GM12875 (cell line): ENCODE data around the gene DAB2IP.

Source experiments
- H3K4me3 ChIP-seq: one replicate; pipeline ENCODE4 v1.5.1; 2011; ENCODE audit warnings: low read depth, low read length, control low read depth
- TF ChIP-seq, protein P1 (sequence below): IDR thresholded peaks from 2 replicates; pipeline ENCODE4 v1.5.1; 2011; ENCODE audit warnings: low read depth, mild to moderate bottlenecking, control low read depth, inconsistent platforms, low read length, moderate library complexity, borderline replicate concordance; ENCODE audit not compliant: insufficient read depth

Gene DAB2IP

GRCh38 chr9:121692606-121693387 is 41.4 kb downstream of the DAB2IP start:
- no peak overlapping the region for H3K4me3 ChIP-seq
- TF ChIP-seq, protein P1, sequence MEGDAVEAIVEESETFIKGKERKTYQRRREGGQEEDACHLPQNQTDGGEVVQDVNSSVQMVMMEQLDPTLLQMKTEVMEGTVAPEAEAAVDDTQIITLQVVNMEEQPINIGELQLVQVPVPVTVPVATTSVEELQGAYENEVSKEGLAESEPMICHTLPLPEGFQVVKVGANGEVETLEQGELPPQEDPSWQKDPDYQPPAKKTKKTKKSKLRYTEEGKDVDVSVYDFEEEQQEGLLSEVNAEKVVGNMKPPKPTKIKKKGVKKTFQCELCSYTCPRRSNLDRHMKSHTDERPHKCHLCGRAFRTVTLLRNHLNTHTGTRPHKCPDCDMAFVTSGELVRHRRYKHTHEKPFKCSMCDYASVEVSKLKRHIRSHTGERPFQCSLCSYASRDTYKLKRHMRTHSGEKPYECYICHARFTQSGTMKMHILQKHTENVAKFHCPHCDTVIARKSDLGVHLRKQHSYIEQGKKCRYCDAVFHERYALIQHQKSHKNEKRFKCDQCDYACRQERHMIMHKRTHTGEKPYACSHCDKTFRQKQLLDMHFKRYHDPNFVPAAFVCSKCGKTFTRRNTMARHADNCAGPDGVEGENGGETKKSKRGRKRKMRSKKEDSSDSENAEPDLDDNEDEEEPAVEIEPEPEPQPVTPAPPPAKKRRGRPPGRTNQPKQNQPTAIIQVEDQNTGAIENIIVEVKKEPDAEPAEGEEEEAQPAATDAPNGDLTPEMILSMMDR = no peak

DNA sequence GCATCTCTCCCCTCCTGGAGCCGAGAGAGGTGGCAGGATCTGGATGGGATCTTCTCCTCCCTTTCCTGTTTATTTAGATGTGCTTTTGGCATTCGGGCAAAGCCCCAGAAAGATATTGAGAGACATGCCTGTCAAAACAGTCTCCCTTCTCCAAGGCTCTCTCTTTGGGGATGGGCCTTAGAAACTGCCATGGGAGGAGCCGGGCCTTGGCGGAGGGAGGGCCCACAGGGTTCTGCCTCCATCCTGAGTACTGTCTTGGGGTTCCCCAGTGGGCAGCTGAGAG is 41.9 kb downstream of the DAB2IP start:
- no peak overlapping the region for H3K4me3 ChIP-seq
- TF ChIP-seq, protein P1 = no peak

DNA sequence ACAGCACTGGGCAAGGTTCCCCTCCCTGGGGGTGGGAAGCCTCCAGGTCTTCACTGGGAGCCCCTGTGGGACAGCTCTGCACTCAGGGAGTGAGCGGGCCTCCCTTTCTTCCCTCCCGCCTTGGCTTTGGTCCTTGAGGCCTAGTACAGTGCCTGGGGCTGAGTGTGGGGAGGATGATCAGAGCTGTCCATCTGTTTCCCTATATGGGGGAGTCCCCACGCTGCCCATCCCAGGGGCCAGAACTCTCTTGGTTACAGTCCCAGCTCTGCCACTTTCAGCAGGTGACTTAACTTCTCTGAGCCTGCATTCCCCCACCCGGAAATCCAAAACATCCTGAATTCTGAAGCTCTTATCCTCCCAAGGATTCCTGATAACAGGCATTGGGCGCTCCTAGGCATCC is 42.6 kb downstream of the DAB2IP start:
- no peak overlapping the region for H3K4me3 ChIP-seq
- TF ChIP-seq, protein P1 = no peak

DNA sequence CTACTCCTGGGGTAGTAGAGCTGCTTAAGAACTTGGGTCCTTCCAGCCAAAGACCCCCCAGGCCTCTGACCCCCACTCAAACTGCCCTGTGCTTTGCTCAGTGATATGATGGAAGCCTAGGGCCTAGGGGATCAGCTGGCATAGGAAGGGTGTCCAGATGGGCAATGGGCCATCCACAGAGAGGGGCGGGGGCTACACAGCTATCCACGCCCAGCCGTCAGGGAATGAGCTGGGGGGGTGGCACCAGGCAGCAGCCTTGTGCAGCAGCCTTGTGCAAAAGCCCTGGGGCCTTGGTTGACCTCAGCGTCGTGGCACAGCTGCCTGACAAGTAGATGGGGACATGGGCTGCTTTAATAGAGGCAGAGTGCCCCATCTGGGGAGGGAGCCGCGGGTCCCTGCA is 43.2 kb downstream of the DAB2IP start:
- TF ChIP-seq, protein P1 = no peak
- no peak overlapping the region for H3K4me3 ChIP-seq

GRCh38 chr9:121696930-121697329 is 45.5 kb downstream of the DAB2IP start:
- no peak overlapping the region for H3K4me3 ChIP-seq
- TF ChIP-seq, protein P1 = no peak

- peak overlapping the region; percentile 21 for H3K4me3 ChIP-seq
- TF ChIP-seq, protein P1 = no peak
Measured at GRCh38 chr9:121698627-121699570, 47.5 kb downstream of the DAB2IP start.
